ENCODE data around the gene MYOM1.

Gene MYOM1

GRCh38 chr18:3250237-3251107 is 30.7 kb upstream of the MYOM1 start:
- TF ChIP-seq TCF12 (IDR thresholded peaks at IDR 0.05; ENCODE audit: low read depth) (no peak), CREB1 (IDR thresholded peaks at IDR 0.05; ENCODE audit: low read depth) (no peak), RAD21 (IDR thresholded peaks at IDR 0.05; ENCODE audit: low read depth) (no peak), MAX (IDR thresholded peaks at IDR 0.05) (no peak), TEAD4 (IDR thresholded peaks at IDR 0.05) (no peak), TAF1 (IDR thresholded peaks at IDR 0.05; ENCODE audit: low read depth) (no peak)
- TF ChIP-seq, protein P1, sequence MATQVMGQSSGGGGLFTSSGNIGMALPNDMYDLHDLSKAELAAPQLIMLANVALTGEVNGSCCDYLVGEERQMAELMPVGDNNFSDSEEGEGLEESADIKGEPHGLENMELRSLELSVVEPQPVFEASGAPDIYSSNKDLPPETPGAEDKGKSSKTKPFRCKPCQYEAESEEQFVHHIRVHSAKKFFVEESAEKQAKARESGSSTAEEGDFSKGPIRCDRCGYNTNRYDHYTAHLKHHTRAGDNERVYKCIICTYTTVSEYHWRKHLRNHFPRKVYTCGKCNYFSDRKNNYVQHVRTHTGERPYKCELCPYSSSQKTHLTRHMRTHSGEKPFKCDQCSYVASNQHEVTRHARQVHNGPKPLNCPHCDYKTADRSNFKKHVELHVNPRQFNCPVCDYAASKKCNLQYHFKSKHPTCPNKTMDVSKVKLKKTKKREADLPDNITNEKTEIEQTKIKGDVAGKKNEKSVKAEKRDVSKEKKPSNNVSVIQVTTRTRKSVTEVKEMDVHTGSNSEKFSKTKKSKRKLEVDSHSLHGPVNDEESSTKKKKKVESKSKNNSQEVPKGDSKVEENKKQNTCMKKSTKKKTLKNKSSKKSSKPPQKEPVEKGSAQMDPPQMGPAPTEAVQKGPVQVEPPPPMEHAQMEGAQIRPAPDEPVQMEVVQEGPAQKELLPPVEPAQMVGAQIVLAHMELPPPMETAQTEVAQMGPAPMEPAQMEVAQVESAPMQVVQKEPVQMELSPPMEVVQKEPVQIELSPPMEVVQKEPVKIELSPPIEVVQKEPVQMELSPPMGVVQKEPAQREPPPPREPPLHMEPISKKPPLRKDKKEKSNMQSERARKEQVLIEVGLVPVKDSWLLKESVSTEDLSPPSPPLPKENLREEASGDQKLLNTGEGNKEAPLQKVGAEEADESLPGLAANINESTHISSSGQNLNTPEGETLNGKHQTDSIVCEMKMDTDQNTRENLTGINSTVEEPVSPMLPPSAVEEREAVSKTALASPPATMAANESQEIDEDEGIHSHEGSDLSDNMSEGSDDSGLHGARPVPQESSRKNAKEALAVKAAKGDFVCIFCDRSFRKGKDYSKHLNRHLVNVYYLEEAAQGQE (IDR thresholded peaks at IDR 0.05; ENCODE audit: low read depth): no peak

GRCh38 chr18:3248658-3249359 is 29.0 kb upstream of the MYOM1 start:
- no peak for TF ChIP-seq TCF12 (IDR thresholded peaks at IDR 0.05; ENCODE audit: low read depth)

DNA sequence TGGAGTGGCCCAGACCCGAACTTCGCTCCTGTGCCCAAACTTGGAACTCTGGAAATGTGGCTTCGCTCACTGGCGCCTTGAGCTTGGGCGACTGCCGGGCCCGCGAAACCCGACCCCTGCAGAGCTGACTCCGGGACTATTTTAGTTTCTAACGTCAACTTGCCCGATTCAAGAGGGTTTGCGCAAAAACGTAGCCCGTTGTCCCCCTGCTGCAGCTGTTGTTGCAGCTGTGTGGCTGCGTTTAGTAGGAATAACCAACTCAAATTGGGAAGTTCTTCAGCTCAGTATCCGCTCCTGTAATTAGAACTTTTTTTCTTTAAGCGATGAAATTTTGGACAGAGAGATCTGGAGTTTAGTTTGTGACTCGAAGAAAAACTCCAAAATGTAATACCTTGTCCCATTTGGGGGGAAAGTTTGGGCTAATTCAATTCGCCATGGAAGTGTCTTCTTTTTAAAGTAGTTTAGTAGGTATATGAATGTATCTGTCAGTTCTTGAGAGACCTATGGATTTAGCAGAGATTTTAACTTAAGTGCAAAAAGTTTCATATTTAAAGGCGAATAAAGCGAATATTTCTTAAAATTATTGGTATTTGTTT is 28.4 kb upstream of the MYOM1 start:
- TF ChIP-seq RAD21 (IDR thresholded peaks at IDR 0.05; ENCODE audit: low read depth) (no peak), CREB1 (IDR thresholded peaks at IDR 0.05; ENCODE audit: low read depth) (no peak), FOXM1 (IDR thresholded peaks at IDR 0.05; ENCODE audit: borderline replicate concordance, low read depth) (no peak), ZBTB7A (IDR thresholded peaks at IDR 0.05; ENCODE audit: low read depth) (no peak), EP300 (IDR thresholded peaks at IDR 0.05; ENCODE audit: borderline replicate concordance) (no peak), CEBPB (IDR thresholded peaks at IDR 0.05) (no peak), TAF1 (IDR thresholded peaks at IDR 0.05; ENCODE audit: low read depth) (no peak), YY1 (IDR thresholded peaks at IDR 0.05; ENCODE audit: low read depth) (no peak), TEAD4 (IDR thresholded peaks at IDR 0.05) (no peak), NFIC (IDR thresholded peaks at IDR 0.05) (no peak), EGR1 (IDR thresholded peaks at IDR 0.05) (no peak), TCF12 (IDR thresholded peaks at IDR 0.05; ENCODE audit: low read depth) (no peak)
- TF ChIP-seq, protein P1 (IDR thresholded peaks at IDR 0.05; ENCODE audit: low read depth): no peak
- TF ChIP-seq, protein P2, sequence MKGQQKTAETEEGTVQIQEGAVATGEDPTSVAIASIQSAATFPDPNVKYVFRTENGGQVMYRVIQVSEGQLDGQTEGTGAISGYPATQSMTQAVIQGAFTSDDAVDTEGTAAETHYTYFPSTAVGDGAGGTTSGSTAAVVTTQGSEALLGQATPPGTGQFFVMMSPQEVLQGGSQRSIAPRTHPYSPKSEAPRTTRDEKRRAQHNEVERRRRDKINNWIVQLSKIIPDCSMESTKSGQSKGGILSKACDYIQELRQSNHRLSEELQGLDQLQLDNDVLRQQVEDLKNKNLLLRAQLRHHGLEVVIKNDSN (IDR thresholded peaks at IDR 0.05): no peak

GRCh38 chr18:3247240-3248061 is 27.7 kb upstream of the MYOM1 start, which contains the start of gene MYL12A:
Gene MYL12A (plus strand): TSS chr18:3247801. CDS start chr18:3253248, 5,447 bp downstream.
- no peak for TF ChIP-seq YY1 (IDR thresholded peaks at IDR 0.05; ENCODE audit: low read depth)
- peak; percentile 63; the same call in 1 of the 2 replicates for TF ChIP-seq EP300 (IDR thresholded peaks at IDR 0.05; ENCODE audit: borderline replicate concordance)
- TF ChIP-seq TEAD4 (IDR thresholded peaks at IDR 0.05): peak; percentile 97
- TF ChIP-seq TAF1 (IDR thresholded peaks at IDR 0.05; ENCODE audit: low read depth): peak; percentile 98
- 0 out of 2 replicates have a peak, but pooled peaks have one; percentile 58 for TF ChIP-seq ZBTB7A (IDR thresholded peaks at IDR 0.05; ENCODE audit: low read depth)
- TF ChIP-seq CEBPB (IDR thresholded peaks at IDR 0.05): no peak
- TF ChIP-seq MAX (IDR thresholded peaks at IDR 0.05): peak; percentile 82
- TF ChIP-seq, protein P2 (IDR thresholded peaks at IDR 0.05): peak; percentile 98
- peak; percentile 43; the same call in 1 of the 2 replicates for TF ChIP-seq CREB1 (IDR thresholded peaks at IDR 0.05; ENCODE audit: low read depth)
- TF ChIP-seq FOXM1 (IDR thresholded peaks at IDR 0.05; ENCODE audit: borderline replicate concordance, low read depth): no peak
- peak; percentile 73 for TF ChIP-seq NFIC (IDR thresholded peaks at IDR 0.05)
- TF ChIP-seq EGR1 (IDR thresholded peaks at IDR 0.05): no peak
- TF ChIP-seq, protein P1 (IDR thresholded peaks at IDR 0.05; ENCODE audit: low read depth): no peak
- no peak for TF ChIP-seq RAD21 (IDR thresholded peaks at IDR 0.05; ENCODE audit: low read depth)
- TF ChIP-seq TCF12 (IDR thresholded peaks at IDR 0.05; ENCODE audit: low read depth): no peak; the same call in none of the 2 replicates

Measured in Ishikawa (cell line).